Memory B cell (primary cell): Measurements from ENCODE around the gene ZNF566.
A peak's percentile ranks its signal among the peaks of the same experiment; 100 is the strongest.

Source experiments
- ATAC-seq: fragments of 150-1000 bp; cut with Tn5 transposase; 2 replicates; pipeline ENCODE4 v1.10.0; 2021; ENCODE audit warnings: low read depth, mild to moderate bottlenecking, moderate library complexity
- DNase-seq, 2 donors: peaks; one replicate each; pipeline ENCODE4 v3.0.0; 2022; ENCODE audit warnings: low spot score in 2 of 2
- H3K27ac Mint-ChIP-seq: one replicate; pipeline ENCODE4 v1.8.0; 2022; ENCODE audit warnings: mild to moderate bottlenecking, moderate library complexity, mixed read lengths
- H3K27me3 Mint-ChIP-seq: one replicate; pipeline ENCODE4 v1.8.0; 2022; ENCODE audit warnings: mixed read lengths
- H3K36me3 Mint-ChIP-seq: one replicate; pipeline ENCODE4 v1.8.0; 2022; ENCODE audit warnings: mild to moderate bottlenecking, mixed read lengths
- H3K4me1 Mint-ChIP-seq: one replicate; pipeline ENCODE4 v1.8.0; 2022; ENCODE audit warnings: mixed read lengths
- H3K4me3 Mint-ChIP-seq: one replicate; pipeline ENCODE4 v1.8.0; 2022; ENCODE audit warnings: mild to moderate bottlenecking, moderate library complexity, mixed read lengths
- H3K9me3 Mint-ChIP-seq: one replicate; pipeline ENCODE4 v1.8.0; 2022; ENCODE audit warnings: mixed read lengths

The ZNF566 gene

DNA sequence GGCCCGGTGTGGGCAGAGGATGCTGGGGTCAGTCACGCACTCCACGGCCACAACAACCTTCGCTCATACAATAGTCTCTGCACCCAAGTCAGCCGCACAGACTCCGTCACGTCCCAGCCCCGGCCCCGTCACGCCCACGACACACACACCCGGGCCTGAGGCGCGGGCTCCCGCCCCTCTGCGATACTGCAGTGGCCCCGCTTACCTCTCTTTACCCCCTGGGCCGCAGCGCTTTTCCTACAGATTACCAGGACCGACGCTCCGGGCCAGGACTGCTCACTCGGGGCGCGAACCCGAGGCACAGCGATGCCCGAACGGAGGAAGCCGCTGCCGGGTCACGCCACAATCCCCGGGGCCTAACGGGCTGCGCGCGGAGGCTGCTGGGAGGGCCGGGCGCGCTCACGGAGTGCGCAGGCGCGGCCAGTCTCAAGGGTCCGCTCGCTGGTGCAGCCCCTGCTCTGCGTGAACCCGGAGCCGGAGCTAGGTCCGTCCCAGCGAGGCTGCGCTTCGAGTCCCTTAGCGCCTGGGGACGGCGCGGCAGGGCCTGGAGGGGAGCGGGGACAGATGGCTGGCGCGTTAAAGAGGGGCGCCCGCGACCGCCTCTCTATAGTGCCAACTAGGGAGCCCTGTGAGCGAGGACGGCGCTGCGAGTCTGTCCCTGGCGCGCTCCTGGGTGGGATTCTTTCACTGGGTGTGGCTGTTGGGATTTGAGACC is 70.9 kb downstream of the ZNF566 start, which contains the start of gene ZFP82:
ZFP82 (minus strand) TSS at position 358 of the 715 bp plus-strand sequence. CDS start 8,855 bp downstream, outside the sequence.
- Mint-ChIP-seq H3K27ac (peak within 1 kb of the TSS; percentile 98), H3K4me3 (peak within 1 kb of the TSS; percentile 98), H3K36me3 (peaks cover 2% of the 10 kb centered on the region), H3K4me1 (peaks cover 13% of the 10 kb centered on the region), H3K27me3 (peaks cover 7% of the 10 kb centered on the region), H3K9me3 (no peaks in the 10 kb centered on the region)
- ATAC-seq (peak; percentile 91), DNase-seq (peak; percentile 76 to 84)

DNA sequence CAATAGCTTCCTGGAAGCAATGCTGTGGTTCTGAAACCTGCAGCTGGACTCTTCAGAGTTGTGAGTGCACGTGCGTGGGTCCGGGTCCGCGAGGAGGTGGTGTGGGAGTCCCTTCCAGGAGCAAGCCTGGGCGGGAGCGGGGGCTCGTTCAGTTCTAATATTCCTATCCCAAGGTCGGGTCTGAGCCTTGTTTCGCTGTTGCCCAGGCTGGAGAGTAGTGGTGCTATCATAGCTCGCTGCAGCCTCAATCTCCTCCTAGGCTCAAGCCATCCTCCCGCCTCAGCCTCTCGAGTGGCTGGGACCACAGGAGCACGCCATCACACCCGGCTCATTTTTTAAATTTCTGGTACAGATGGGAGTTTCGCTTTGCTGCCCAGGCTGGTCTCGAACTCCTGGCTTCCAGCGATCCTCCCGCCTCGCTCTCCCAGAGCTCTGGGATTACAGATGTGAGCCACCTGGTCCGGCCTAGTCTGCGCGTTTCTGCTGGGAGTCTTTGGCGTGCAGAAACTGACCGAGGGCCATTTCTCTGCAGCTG is 71.5 kb downstream of the ZNF566 start:
- peaks cover 13% of the 10 kb centered on the region for H3K4me1 Mint-ChIP-seq

DNA sequence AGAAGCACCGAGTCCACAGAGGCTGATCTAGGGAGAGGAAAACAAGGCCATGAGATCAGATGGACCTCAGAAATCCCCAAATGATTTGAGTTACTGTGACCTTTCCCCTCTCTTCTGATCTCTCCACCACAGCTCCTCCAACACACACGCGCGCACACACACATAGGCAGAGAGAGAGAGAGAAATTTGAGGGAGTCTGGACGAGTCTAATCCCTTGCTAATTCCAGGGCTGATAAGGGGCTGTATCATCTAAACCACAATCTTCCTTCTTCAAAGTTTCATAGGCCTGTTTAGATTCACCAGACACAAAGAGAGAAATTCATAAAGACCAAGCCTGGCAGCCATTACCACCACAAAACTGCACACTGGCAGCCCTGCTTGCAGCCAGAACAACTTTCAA is 79.5 kb downstream of the ZNF566 start:
- no peak overlapping the region for H3K27ac Mint-ChIP-seq
- DNase-seq: no peak
- ATAC-seq: no peak
- no peak overlapping the region for H3K4me3 Mint-ChIP-seq
- peaks cover 7% of the 10 kb centered on the region for H3K4me1 Mint-ChIP-seq
- H3K27me3 Mint-ChIP-seq: no peaks in the 10 kb centered on the region
- H3K36me3 Mint-ChIP-seq: peaks cover 41% of the 10 kb centered on the region
- peaks cover 1% of the 10 kb centered on the region for H3K9me3 Mint-ChIP-seq

More for the DNA sequence above, 71.5 kb downstream of the ZNF566 start:
- Mint-ChIP-seq H3K9me3 (no peaks in the 10 kb centered on the region), H3K36me3 (peaks cover 3% of the 10 kb centered on the region), H3K27me3 (peaks cover 6% of the 10 kb centered on the region), H3K27ac (peak overlapping the region; percentile 98), H3K4me3 (peak overlapping the region; percentile 98)
- no peak for DNase-seq
- no peak for ATAC-seq

DNA sequence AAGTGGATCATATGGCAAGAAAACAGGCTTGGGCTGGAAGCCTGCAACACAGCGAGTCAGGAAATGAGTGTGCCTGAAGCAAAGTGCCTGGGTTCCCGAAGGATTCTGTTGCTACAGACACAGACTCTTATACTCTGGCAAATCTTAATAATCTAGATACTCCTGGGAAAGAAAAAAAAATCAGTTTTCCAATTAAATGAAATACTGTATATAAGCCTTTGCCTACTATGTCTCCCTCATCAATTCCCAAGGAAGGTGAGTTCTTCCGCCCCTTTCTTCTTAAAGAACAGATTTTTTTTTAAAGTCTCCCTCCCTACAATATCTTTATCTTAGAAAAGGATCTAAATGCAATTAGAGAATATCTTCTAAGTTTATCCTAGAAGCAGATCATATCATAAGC is 81.3 kb downstream of the ZNF566 start:
- peaks cover 48% of the 10 kb centered on the region for H3K36me3 Mint-ChIP-seq
- peaks cover 1% of the 10 kb centered on the region for H3K9me3 Mint-ChIP-seq

DNA sequence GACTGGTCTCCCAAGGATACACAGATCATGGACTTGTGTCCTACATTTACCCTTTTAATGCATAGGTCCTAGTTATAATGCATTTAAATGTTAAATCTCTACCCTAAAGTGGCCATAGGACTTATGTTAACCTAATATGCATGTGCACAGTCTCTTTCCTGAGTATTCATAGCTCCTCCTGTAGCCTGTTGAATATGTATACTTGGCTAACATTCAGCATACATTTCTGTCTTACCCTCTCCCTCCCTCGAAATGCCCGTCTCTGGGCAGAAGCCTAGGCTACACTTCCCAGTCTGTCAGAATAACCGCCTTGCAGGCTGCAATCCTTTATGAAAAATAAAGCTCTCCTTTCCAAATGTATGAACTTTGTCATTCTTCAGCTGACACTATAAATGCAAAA is 84.9 kb downstream of the ZNF566 start:
- no peak for ATAC-seq
- Mint-ChIP-seq H3K9me3 (peaks cover 6% of the 10 kb centered on the region), H3K36me3 (peaks cover 40% of the 10 kb centered on the region), H3K4me3 (no peak overlapping the region), H3K4me1 (peaks cover 13% of the 10 kb centered on the region), H3K27me3 (no peaks in the 10 kb centered on the region), H3K27ac (no peak overlapping the region)
- DNase-seq: no peak

More for the DNA sequence above, 81.3 kb downstream of the ZNF566 start:
- H3K27ac Mint-ChIP-seq: no peak overlapping the region
- no peak overlapping the region for H3K4me3 Mint-ChIP-seq
- no peaks in the 10 kb centered on the region for H3K27me3 Mint-ChIP-seq
- no peak for DNase-seq
- ATAC-seq: no peak
- peaks cover 7% of the 10 kb centered on the region for H3K4me1 Mint-ChIP-seq

DNA sequence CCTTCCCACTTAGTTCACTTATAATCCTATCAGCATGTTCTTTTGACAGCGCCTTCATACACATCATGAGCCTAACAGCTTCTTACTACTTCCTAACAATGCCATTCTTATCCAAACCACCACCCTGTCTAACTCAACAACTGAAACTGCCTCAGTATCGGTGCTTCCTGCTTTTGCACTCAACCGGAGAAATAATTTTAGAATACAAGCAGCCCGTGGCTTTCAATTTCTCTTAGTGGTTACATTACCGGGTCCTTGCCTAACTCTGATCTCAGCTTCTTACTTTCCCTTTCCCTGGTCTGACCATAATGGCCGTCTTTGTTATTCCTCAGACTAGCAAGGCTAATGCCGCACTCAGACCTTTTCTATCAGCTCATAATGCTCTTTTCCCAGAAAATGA is 87.9 kb downstream of the ZNF566 start:
- DNase-seq (peak in 1 of 2 donors; percentile 47), ATAC-seq (peak; percentile 97)
- no peaks in the 10 kb centered on the region for H3K27me3 Mint-ChIP-seq
- peaks cover 8% of the 10 kb centered on the region for H3K9me3 Mint-ChIP-seq
- H3K4me3 Mint-ChIP-seq: peak overlapping the region; percentile 74
- peaks cover 37% of the 10 kb centered on the region for H3K36me3 Mint-ChIP-seq
- H3K4me1 Mint-ChIP-seq: peaks cover 13% of the 10 kb centered on the region
- peak overlapping the region; percentile 81 for H3K27ac Mint-ChIP-seq

DNA sequence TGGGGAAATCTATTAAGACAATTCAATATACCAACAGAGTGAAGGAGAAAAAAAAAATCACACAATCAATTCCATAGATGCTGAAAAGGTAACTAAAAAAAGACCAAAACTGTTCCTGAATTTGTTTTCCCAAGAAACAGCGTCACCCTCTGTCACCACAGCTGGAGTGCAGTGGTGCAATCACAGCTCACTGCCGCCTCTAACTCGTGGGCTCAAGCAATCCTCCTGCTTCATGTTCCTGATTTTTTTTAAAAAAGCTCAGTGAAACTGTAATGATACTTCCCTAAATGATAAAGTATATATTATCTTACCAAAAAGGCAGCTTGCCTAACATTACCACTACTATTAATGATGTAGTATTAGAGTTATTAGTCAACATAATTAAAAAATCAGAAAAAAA is 90.8 kb downstream of the ZNF566 start:
- H3K4me3 Mint-ChIP-seq: no peak overlapping the region
- peaks cover 13% of the 10 kb centered on the region for H3K4me1 Mint-ChIP-seq
- H3K9me3 Mint-ChIP-seq: peaks cover 18% of the 10 kb centered on the region
- peaks cover 43% of the 10 kb centered on the region for H3K36me3 Mint-ChIP-seq
- no peak overlapping the region for H3K27ac Mint-ChIP-seq
- no peaks in the 10 kb centered on the region for H3K27me3 Mint-ChIP-seq
- DNase-seq: no peak
- no peak for ATAC-seq
